RWPE2 (cell line): ENCODE measurements around the gene NRL.

Experiments
- ATAC-seq: fragments of 200-7000 bp; cut with Tn5 transposase; 3 replicates; pipeline ENCODE4 v1.9.1; 2021; ENCODE audit warnings: low read depth
- DNase-seq: peaks from one replicate; pipeline ENCODE4 v3.0.0-alpha.2; 2020; ENCODE audit warnings: low spot score
- H3K27ac ChIP-seq: fragments of 450-650 bp; 2 replicates; pipeline ENCODE4 v1.5.1; 2017; ENCODE audit warnings: mild to moderate bottlenecking; ENCODE audit not compliant: poor library complexity, severe bottlenecking
- H3K27me3 ChIP-seq: fragments of 250-450 bp; sonication (Bioruptor Pico); 2 replicates; pipeline ENCODE4 v1.5.1; 2021; ENCODE audit warnings: mild to moderate bottlenecking, moderate library complexity; ENCODE audit not compliant: insufficient read depth, poor library complexity, severe bottlenecking
- H3K36me3 ChIP-seq: fragments of 250-450 bp; sonication (Bioruptor Pico); 2 replicates; pipeline ENCODE4 v1.5.1; 2020; ENCODE audit warnings: low read depth, mild to moderate bottlenecking, moderate library complexity
- H3K4me1 ChIP-seq: fragments of 250-450 bp; sonication (Bioruptor Pico); 2 replicates; pipeline ENCODE4 v1.5.1; 2021; ENCODE audit warnings: mild to moderate bottlenecking, moderate library complexity; ENCODE audit not compliant: insufficient read depth, poor library complexity, severe bottlenecking
- H3K4me3 ChIP-seq: fragments of 250-450 bp; sonication (Bioruptor Pico); 2 replicates; pipeline ENCODE4 v1.5.1; 2021; ENCODE audit warnings: mild to moderate bottlenecking, moderate library complexity; ENCODE audit not compliant: severe bottlenecking
- H3K9me3 ChIP-seq: fragments of 250-450 bp; sonication (Bioruptor Pico); 2 replicates; pipeline ENCODE4 v1.5.1; 2021; ENCODE audit warnings: mild to moderate bottlenecking, moderate library complexity; ENCODE audit not compliant: severe bottlenecking
- TF ChIP-seq, protein P1 (sequence below): fragments of 450-650 bp; IDR thresholded peaks from one replicate; pipeline ENCODE4 v1.5.1; 2017; ENCODE audit warnings: mild to moderate bottlenecking, moderate library complexity; ENCODE audit not compliant: poor library complexity, severe bottlenecking

NRL gene

DNA sequence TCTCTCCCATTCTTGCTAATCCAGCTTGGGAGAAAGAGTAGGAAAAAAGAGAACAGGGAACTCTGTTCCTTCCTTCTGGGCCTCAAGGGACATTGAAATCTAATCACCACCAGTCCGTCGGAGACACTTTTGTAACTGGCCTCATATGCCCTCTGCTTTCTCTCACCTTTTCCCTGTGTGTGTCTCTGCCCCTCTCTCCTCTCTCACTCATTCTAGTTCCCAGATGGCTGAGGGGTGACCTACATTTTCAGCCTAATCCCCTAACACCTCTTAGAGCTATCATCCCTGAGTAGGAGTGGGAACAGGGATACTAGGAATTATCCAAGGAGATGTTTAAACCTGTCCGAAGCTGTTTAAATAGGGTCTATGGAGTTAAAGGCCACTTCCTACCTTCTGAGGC is 29.5 kb downstream of the NRL start:
- no peak for DNase-seq
- Histone ChIP-seq H3K36me3 (no peaks in the 10 kb centered on the region), H3K27ac (no peak overlapping the region), H3K27me3 (no peaks in the 10 kb centered on the region), H3K4me3 (no peak overlapping the region), H3K9me3 (no peaks in the 10 kb centered on the region), H3K4me1 (no peaks in the 10 kb centered on the region)
- TF ChIP-seq, protein P1, sequence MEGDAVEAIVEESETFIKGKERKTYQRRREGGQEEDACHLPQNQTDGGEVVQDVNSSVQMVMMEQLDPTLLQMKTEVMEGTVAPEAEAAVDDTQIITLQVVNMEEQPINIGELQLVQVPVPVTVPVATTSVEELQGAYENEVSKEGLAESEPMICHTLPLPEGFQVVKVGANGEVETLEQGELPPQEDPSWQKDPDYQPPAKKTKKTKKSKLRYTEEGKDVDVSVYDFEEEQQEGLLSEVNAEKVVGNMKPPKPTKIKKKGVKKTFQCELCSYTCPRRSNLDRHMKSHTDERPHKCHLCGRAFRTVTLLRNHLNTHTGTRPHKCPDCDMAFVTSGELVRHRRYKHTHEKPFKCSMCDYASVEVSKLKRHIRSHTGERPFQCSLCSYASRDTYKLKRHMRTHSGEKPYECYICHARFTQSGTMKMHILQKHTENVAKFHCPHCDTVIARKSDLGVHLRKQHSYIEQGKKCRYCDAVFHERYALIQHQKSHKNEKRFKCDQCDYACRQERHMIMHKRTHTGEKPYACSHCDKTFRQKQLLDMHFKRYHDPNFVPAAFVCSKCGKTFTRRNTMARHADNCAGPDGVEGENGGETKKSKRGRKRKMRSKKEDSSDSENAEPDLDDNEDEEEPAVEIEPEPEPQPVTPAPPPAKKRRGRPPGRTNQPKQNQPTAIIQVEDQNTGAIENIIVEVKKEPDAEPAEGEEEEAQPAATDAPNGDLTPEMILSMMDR, result no peak
- no peak for ATAC-seq

DNA sequence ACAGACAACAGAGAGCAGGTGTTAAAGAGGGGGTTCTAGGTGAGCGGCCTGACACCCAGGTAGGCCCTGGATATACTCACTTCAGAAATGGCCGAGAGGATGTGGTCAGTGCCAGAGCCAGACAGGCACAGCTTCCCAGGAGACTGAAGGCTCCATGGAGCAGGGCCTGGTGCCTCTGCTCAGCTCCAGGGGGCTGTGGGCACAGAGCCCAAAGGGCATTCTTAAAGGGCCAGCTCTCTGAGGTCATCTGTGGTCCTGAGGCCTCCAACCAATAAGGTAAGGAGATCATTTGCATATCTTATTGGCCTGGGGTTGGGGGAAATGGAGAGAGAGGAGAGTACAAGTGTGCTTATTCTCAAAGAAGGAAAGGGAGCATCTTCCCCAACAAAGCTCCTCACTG is 30.3 kb downstream of the NRL start:
- ATAC-seq (no peak), DNase-seq (no peak)
- H3K4me3 ChIP-seq, result no peak overlapping the region
- H3K36me3 ChIP-seq, result no peaks in the 10 kb centered on the region
- no peak overlapping the region for H3K27ac ChIP-seq
- no peaks in the 10 kb centered on the region for H3K27me3 ChIP-seq
- H3K4me1 ChIP-seq, result no peaks in the 10 kb centered on the region
- no peaks in the 10 kb centered on the region for H3K9me3 ChIP-seq
- TF ChIP-seq, protein P1, result no peak

GRCh38 chr14:24083462-24083861 is 31.3 kb downstream of the NRL start:
- no peaks in the 10 kb centered on the region for H3K27me3 ChIP-seq
- H3K4me3 ChIP-seq, result no peak overlapping the region
- H3K9me3 ChIP-seq, result no peaks in the 10 kb centered on the region
- TF ChIP-seq, protein P1, result no peak
- no peak for ATAC-seq
- H3K4me1 ChIP-seq, result no peaks in the 10 kb centered on the region
- no peak for DNase-seq
- H3K27ac ChIP-seq, result no peak overlapping the region
- no peaks in the 10 kb centered on the region for H3K36me3 ChIP-seq

- H3K4me3 ChIP-seq, result no peak overlapping the region
- H3K4me1 ChIP-seq, result no peaks in the 10 kb centered on the region
- H3K36me3 ChIP-seq, result no peaks in the 10 kb centered on the region
- ATAC-seq (no peak), DNase-seq (peak; percentile 62)
- H3K27me3 ChIP-seq, result no peaks in the 10 kb centered on the region
- TF ChIP-seq, protein P1, result no peak
- H3K9me3 ChIP-seq, result no peaks in the 10 kb centered on the region
- no peak overlapping the region for H3K27ac ChIP-seq
Observed at GRCh38 chr14:24082411-24083080, 32.2 kb downstream of the NRL start.

DNA sequence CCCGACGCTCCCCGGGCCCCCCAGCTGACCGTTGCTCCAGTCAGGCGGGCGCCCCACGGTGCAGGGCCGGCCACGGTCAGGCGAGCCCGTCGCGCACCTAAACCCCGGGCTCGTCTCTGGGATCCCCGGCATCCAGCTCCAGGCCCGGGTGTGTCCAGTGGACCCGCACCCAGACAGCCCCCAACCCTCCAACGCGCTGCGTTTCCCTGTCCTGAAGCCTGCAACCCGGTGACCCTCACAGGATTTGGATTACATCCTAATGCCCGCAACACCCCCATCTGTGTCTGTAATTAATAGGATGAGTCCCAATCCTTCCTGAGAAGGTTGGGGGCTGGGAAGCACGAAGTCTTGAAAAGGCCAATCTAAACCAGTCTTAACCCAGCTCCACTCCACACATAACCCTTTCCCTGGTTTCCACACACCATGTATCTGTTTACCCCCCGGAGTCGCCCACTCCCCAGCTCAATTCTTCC is 33.0 kb downstream of the NRL start:
- Histone ChIP-seq H3K27me3 (no peaks in the 10 kb centered on the region), H3K9me3 (no peaks in the 10 kb centered on the region), H3K27ac (no peak overlapping the region), H3K36me3 (no peaks in the 10 kb centered on the region), H3K4me3 (peak overlapping the region; percentile 43), H3K4me1 (no peaks in the 10 kb centered on the region)
- TF ChIP-seq, protein P1, result no peak
- DNase-seq, result peak; percentile 53
- ATAC-seq, result no peak
